ENCODE measurements around the gene CELF2.

DNA sequence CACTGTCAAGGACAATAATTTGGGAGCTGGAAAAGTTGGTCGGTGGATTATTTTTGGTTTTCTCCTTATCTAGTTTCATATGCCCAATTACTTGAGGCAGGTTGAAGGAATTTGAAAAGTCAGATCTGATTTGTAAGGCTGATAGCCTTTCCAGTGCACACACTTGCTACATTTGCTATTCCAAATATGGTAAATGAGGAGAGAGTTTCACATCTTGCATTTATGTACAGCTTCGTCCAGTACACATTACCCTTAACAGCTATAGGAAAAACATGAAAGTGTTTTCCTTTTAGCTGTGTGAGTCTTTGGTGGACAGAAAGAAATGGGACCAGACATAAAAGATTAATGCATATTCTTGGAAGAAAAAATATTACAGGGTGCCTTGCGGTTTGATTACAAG lies 201.8 kb downstream of the CELF2 start:
- TF ChIP-seq POLR2A (IDR thresholded peaks at IDR 0.05): no peak
- TF ChIP-seq, protein P1, sequence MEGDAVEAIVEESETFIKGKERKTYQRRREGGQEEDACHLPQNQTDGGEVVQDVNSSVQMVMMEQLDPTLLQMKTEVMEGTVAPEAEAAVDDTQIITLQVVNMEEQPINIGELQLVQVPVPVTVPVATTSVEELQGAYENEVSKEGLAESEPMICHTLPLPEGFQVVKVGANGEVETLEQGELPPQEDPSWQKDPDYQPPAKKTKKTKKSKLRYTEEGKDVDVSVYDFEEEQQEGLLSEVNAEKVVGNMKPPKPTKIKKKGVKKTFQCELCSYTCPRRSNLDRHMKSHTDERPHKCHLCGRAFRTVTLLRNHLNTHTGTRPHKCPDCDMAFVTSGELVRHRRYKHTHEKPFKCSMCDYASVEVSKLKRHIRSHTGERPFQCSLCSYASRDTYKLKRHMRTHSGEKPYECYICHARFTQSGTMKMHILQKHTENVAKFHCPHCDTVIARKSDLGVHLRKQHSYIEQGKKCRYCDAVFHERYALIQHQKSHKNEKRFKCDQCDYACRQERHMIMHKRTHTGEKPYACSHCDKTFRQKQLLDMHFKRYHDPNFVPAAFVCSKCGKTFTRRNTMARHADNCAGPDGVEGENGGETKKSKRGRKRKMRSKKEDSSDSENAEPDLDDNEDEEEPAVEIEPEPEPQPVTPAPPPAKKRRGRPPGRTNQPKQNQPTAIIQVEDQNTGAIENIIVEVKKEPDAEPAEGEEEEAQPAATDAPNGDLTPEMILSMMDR (IDR thresholded peaks at IDR 0.05): no peak

Measured in suprapubic skin (tissue), 3 donors.